ENCODE measurements around the gene NECTIN1.

Gene NECTIN1

GRCh38 chr11:119757378-119757777 is 28.4 kb upstream of the NECTIN1 start:
- Histone ChIP-seq H4K20me1 (ENCODE audit: insufficient read depth, low read length) (no peaks in the 10 kb centered on the region), H3K27me3 (replicated peaks; ENCODE audit: insufficient read depth, low read length) (peaks cover 24% of the 10 kb centered on the region), H3K4me1 (ENCODE audit: low read length) (no peaks in the 10 kb centered on the region), H3K9ac (ENCODE audit: low read length) (no peak overlapping the region), H3K79me2 (ENCODE audit: low read length) (no peaks in the 10 kb centered on the region), H2AFZ (ENCODE audit: low read length) (no peak overlapping the region), H3K9me2 (replicated peaks; ENCODE audit: insufficient read depth, low read length) (no peaks in the 10 kb centered on the region), H3K4me2 (ENCODE audit: low read depth, low read length) (no peak overlapping the region), H3F3A (ENCODE audit: insufficient read depth, low read length) (no peaks in the 10 kb centered on the region), H3K27ac (ENCODE audit: low read length) (no peak overlapping the region), H3K36me3 (replicated peaks; ENCODE audit: insufficient read depth, low read length) (no peaks in the 10 kb centered on the region), H3K4me3 (ENCODE audit: low read length) (no peak overlapping the region), H3K9me3 (replicated peaks; ENCODE audit: insufficient read depth, low read length) (no peaks in the 10 kb centered on the region)
- TF ChIP-seq EZH2phosphoT487 (IDR thresholded peaks at IDR 0.05; ENCODE audit: low read length) (no peak), EZH2 (optimal IDR thresholded peaks at IDR 0.05; ENCODE audit: low read depth, low read length) (no peak), CTCF (IDR thresholded peaks at IDR 0.05; ENCODE audit: low read length) (no peak)
- no peak for DNase-seq

DNA sequence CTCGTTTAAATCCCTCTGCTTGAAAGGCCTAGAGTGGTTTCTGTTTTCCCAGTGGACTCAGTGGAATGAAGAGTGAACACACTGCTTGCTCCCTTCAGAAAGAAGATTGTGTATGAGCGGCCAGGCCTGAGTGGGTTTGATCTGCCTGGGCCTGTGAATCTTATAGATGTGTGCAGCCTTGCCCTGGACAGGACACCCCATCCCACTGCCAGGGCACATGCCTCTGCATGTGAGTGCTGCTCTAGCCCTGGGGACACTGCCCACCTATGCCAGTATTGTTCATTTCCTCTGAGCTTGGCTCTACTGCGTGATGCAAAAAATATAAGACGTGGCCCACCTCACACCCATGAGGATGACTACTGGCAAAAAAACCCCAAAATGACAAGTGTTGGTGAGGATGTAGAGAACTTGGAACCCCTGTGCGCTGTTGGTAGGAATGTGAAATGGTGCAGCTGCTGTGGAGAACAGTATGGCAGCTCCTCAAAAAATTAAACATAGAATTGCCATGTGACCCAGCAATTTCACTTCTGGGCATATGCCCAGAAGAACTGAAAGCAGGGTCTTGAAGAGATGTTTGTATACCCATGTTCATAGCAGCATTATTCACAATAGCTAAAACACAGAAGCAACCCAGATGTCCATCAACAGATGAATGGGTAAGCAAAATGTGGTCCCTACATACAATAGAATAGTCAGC is 27.3 kb upstream of the NECTIN1 start:
- Histone ChIP-seq H3K79me2 (ENCODE audit: low read length) (no peaks in the 10 kb centered on the region), H3K9ac (ENCODE audit: low read length) (no peak overlapping the region), H3K4me2 (ENCODE audit: low read depth, low read length) (no peak overlapping the region), H3K36me3 (replicated peaks; ENCODE audit: insufficient read depth, low read length) (no peaks in the 10 kb centered on the region), H4K20me1 (ENCODE audit: insufficient read depth, low read length) (no peaks in the 10 kb centered on the region), H3K9me2 (replicated peaks; ENCODE audit: insufficient read depth, low read length) (no peaks in the 10 kb centered on the region), H3K4me3 (ENCODE audit: low read length) (no peak overlapping the region), H3K27me3 (replicated peaks; ENCODE audit: insufficient read depth, low read length) (peaks cover 28% of the 10 kb centered on the region), H3K4me1 (ENCODE audit: low read length) (no peaks in the 10 kb centered on the region), H2AFZ (ENCODE audit: low read length) (no peak overlapping the region), H3K27ac (ENCODE audit: low read length) (no peak overlapping the region), H3K9me3 (replicated peaks; ENCODE audit: insufficient read depth, low read length) (no peaks in the 10 kb centered on the region), H3F3A (ENCODE audit: insufficient read depth, low read length) (no peaks in the 10 kb centered on the region)
- TF ChIP-seq EZH2 (optimal IDR thresholded peaks at IDR 0.05; ENCODE audit: low read depth, low read length) (no peak), EZH2phosphoT487 (IDR thresholded peaks at IDR 0.05; ENCODE audit: low read length) (no peak), CTCF (IDR thresholded peaks at IDR 0.05; ENCODE audit: low read length) (no peak)
- no peak for DNase-seq

- Histone ChIP-seq H3K4me3 (ENCODE audit: low read length) (no peak overlapping the region), H3K79me2 (ENCODE audit: low read length) (no peaks in the 10 kb centered on the region), H3K9me3 (replicated peaks; ENCODE audit: insufficient read depth, low read length) (no peaks in the 10 kb centered on the region), H3K9ac (ENCODE audit: low read length) (no peak overlapping the region), H4K20me1 (ENCODE audit: insufficient read depth, low read length) (no peaks in the 10 kb centered on the region), H3K27ac (ENCODE audit: low read length) (no peak overlapping the region), H3K27me3 (replicated peaks; ENCODE audit: insufficient read depth, low read length) (peaks cover 28% of the 10 kb centered on the region), H3K4me1 (ENCODE audit: low read length) (no peaks in the 10 kb centered on the region), H2AFZ (ENCODE audit: low read length) (no peak overlapping the region), H3K4me2 (ENCODE audit: low read depth, low read length) (no peak overlapping the region), H3K36me3 (replicated peaks; ENCODE audit: insufficient read depth, low read length) (no peaks in the 10 kb centered on the region), H3K9me2 (replicated peaks; ENCODE audit: insufficient read depth, low read length) (no peaks in the 10 kb centered on the region), H3F3A (ENCODE audit: insufficient read depth, low read length) (no peaks in the 10 kb centered on the region)
- TF ChIP-seq EZH2phosphoT487 (IDR thresholded peaks at IDR 0.05; ENCODE audit: low read length) (no peak), EZH2 (optimal IDR thresholded peaks at IDR 0.05; ENCODE audit: low read depth, low read length) (no peak)
- DNase-seq: no peak
Measured at GRCh38 chr11:119755356-119756071, 26.5 kb upstream of the NECTIN1 start.

All from MM.1S (cell line).